ENCODE data around the gene DRAM2.

DNA sequence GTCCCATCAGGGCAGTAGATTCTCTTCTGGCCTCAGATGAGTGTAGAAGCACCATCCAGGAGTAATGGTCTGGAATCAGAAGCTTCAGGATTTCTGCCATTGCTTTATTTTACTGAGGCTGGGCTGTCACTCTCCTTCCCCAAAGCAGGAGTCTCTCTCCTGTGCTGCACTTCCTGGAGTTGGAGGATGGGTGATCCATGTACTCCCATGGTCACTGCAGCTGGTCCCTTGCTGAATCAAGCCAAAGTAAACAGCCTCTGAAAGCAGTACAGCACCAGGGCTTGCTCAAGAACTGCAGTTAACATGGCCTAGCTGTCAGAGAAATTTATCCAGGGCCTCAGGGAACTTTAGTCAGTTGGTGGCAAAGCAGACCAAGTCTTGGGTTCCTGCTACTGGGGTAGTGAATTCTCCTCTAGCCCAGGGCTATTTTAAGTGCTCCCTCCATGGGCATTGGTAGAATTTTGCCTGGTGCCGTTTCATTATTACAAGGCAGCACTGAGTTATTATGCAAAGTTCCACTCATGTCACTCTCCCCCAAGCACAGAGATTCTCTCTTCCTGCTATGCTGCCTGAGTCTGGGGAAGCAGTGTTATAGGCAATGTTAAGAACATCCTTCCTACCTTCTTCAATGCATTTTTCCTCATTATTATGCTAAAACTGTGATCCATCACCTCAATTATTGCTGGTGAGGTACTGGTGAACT is 29.5 kb downstream of the DRAM2 start:
- TF ChIP-seq CTCF (IDR thresholded peaks at IDR 0.05): no peak
- TF ChIP-seq POLR2AphosphoS5 (IDR thresholded peaks at IDR 0.05): no peak
- no peak for TF ChIP-seq POLR2A (IDR thresholded peaks at IDR 0.05)
- no peak for TF ChIP-seq EP300 (IDR thresholded peaks at IDR 0.05)

Data from gastroesophageal sphincter (tissue), 3 donors.